NCI-H1694 treated with DMSO at 0.1 percent for 48 hours (cell line): ENCODE results near the gene VPS26C.

Experiments used
- DNase-seq: peaks from one replicate; lab custom pipeline; 2025; lab: John Stamatoyannopoulos, UW

The VPS26C gene

DNA sequence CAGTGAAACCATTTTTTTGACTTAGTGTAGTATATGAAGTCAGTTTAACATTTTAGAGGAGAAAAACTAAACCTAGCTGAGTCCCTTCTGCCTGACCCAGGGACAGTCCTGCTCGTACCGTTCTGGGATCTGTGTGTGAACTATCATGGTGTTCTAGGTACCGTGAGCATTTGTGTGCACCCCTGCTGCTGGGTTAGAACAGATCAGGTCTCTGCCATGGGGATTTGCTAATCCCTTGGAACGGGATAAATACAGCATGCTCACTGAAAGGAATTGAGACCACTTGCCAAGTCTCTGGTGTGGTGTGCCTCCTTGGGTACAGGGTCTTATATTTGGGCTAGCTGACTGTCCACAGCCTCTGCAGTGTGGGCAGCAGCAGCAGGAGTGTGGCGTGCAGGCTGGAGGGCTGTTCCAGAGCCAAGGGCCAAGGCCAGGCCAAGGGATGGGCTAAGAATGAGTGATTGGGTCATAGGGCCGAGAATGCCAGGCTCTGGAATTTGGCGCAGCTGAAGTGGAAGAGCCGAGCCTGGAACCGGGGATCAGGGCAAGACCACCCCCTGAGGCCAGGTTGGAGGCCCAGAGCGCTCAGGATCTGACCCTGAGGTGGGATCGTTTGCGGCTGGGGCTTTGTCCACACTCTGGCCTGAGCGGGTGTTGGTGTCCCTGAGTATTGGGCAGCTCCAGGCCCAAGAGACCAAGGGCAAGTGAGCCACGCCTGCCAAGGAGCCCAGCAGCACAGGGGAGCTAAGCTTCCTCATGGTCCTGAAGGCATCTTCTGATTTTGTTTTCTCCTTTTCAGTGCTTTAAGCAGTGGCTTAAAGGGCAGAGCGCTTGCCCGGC lies 66.3 kb downstream of the VPS26C start:
- DNase-seq = no peak

DNA sequence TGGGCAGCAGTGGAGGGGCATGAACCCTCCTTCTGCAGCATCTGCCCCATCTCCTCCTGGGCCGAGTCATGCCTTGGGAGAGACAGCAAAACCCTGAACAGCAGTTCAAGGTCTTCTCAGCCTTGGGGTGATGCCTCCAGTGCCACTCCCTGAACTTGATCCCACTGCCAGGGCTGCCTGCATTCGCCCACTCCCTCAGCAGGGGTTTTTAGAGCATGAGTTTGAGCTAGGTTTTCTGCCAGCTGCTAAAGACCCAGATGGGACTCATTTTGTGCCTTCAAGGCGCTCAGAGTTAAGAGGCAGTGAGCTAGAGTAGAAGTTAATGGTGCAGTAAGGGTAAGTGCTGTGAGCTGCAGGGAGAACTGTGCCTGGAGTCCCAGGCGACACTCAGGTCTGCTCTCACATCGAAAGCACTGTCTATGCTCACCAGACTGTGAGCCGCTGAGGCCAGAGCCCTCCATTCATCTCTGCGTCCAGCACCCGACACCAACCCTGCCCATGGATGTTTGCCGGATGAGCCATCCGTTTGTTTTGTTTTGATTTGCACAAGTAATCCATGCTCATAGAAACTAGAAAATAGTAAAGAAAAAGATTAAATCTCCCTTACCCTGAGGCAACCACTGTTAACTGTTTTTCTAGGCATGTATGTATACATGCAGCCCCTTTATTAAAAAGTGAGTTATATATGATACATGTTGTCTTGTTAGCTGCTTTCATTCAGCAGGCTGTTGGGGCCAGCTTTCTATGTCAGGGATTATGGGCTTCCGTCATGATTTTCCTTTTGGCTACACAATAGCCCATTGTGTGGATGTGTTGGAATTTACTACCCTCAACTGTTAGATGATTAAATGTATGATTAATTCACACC lies 67.8 kb downstream of the VPS26C start:
- no peak for DNase-seq

DNA sequence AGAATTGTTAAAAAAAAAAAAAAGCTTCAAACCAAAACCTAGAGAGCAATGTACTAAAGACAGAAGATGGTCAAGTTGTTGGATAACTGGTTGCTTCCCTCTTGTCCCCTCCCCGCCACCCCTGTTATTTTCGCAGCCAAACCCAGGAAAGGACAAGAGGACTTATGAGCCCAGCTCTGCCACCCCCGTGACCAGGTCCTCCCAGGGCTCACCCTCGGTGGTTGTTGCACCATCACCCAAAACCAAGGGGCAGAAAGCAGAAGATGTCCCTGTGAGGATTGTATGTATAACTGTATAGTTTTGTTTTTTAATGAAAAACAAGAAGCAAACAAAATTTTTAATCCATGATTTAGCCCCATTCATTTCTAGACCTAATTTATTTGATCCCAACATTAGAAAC lies 69.4 kb downstream of the VPS26C start:
- DNase-seq = no peak

DNA sequence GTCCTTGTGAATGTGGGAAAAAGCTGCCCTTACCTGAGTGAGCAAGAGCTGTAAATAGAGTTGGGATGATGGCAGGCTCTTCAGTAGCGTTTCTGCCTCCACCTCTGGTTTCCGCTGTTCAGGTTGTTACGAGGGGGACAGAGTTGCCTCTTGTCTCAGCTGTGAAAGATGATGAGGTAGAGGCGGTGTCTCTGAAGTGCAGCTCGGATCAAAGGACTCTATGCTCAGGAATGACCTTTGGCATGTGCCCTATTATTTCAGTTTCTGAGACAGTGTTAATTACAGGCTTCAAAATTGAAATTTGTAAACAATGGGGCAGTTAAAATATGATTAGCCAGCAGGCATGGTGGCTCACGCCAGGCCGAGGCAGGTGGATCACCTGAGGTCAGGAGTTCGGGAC lies 70.3 kb downstream of the VPS26C start:
- DNase-seq = no peak

DNA sequence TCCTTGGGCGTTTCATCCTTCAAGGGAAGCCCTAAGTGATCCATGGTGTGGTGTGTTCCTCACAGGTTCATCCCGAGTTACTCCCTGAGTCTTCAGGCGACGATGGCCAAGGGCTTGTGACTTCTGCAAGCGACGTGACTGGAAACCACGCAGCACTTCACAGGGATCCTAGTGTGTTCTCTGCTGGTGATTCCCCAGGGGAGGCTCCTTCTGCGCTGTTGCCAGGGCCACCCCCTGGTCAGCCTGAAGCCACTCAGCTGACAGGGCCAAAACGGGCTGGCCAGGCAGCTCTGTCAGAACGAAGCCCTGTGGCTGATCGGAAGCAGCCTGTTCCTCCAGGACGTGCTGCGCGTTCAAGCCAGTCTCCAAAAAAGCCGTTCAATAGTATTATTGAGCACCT lies 71.5 kb downstream of the VPS26C start:
- no peak for DNase-seq

DNA sequence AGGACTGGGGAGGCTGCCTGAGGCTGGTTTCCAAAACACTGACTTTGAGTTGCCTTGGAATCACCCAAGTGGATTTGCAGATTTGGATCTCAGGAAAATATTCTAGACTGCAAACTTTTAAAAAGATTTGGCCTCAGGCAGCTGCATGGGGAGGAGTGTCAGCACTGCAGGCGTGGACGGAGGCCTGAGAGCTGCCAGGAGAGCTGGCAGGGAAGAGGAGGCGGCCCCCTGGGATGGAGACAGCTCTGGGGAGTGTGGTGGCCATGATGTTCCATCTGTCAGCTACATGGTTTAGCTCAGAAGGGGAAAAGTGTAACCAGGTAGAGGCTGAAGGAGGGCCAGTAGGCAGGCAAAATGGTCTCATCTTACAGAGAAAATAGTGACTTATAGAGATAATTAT lies 72.1 kb downstream of the VPS26C start:
- DNase-seq = no peak

DNA sequence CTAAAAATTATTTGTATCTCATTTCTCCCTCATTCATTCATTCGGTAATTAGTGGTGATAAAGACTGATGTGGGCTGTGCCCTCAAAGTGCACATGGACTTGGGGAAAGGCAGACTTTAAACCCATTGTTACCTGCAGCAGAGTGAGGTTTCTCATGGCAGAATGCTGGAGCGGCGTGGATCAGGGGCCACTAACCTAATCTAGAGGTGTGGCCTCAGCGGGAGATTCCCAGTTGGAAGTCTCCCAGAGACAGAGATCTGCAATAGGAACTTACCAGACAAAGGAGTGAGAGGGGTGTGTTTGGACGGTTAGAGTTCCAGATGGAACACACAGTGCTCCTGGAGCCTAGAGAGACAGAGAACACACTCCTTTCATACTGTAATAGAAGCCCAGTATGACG lies 73.5 kb downstream of the VPS26C start:
- no peak for DNase-seq

DNA sequence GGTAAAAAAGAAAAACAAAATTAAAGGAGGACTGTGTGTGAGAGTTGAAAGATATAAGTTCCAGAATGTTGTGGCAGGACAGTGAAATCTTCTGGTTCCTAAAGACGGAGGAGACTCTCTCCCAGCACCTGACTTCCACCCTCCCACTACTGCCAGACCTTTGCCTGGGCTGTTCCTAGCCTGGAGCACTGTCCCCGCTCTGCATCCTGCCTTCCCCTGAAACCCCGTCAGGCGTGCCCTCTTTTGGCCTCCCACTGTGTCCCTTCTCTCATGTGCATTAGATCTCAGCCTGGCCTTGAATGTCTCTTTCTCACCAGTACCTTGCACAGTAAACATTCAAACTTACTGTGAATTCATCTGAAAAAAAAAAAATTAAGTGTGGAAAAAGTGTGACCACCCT lies 74.1 kb downstream of the VPS26C start:
- no peak for DNase-seq

DNA sequence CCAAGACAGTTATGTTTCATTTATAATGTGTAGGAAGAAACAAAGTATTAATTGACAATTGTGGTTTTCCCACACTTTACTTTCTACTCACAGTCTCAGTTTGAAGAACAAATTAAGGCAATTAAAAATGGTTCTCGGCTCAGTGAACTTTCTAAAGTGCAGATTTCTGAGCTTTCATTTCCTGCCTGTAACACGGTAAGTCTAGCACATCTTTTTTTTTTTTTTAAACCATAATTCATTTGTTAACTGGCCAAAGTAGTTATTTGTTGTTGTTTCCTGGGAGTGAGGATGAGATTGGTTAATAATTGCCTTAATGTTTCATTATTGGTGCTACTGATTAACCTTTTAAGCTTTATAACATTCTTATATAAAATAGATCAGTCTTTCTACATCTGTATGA lies 75.1 kb downstream of the VPS26C start:
- DNase-seq = no peak

DNA sequence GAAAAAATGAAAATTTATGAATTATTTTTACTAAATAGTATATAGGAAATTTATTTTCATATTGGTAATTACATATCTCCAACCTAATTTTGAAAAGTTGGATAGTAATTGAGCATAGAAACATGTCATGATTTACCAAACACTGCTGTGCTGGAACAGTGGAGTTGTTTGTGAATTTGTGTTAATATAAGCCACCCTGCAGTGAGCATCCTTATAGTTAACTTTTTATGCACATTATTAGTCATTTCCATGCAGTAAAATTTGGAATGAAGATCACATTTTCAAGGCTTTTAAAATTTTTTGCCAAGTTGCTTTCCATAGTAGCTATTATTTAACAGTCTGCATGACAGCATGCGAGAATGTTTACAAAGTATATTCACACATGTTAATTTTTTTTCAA lies 78.3 kb downstream of the VPS26C start:
- no peak for DNase-seq

DNA sequence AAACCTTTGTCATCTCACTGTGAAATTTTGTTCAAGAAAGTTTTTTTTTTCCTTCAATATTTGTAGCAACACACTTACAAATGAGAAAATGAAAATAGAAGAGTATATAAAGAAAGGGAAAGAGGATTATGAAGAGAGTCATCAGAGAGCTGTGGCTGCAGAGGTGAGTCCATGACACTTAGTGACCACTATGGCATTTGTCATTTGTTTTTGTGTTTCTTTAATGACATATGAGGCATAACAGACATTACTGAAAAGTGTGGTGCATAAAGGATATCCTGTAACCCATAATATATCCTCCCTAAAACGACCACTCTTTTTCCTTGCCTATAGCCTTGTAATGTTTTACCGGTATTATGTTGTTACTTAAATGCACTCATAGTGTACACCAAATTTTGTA lies 80.2 kb downstream of the VPS26C start:
- no peak for DNase-seq

DNA sequence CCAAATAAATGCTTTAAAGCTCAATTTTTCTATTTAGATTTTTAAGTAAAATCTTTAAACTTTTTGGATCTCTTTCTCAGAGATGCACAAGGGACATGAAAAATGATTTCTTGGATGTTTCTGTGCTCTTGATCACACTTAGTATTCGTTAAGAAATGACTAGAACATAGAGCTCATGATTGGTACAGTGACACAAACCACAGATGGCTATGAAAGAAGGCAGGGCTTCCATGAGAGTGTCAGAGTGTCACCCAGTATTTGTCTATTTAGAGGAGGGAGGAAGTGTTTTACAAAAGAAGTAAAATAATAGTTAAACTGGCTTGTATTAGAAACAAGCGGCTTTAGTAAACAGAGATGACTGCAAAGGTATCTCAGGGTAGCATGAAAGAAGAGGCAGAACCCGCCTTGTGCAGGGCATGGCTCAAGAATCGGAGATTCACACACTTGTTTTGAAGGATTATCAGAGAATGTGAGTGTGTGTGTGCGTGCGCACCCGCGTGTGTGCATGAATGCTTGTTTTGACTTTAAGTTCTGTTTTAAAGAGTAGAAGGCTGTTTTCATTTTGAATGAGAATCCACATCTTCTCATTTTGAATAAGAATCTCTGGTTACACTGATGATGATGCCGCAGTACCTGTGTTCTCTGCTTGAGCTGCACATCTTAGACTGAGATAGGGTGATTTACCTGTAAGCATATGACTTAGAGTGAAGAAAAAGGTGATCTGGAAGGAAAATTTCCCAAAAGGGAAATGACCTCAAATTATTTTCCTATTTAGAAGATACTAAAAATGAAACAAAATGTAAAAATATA lies 82.1 kb downstream of the VPS26C start:
- DNase-seq = no peak

DNA sequence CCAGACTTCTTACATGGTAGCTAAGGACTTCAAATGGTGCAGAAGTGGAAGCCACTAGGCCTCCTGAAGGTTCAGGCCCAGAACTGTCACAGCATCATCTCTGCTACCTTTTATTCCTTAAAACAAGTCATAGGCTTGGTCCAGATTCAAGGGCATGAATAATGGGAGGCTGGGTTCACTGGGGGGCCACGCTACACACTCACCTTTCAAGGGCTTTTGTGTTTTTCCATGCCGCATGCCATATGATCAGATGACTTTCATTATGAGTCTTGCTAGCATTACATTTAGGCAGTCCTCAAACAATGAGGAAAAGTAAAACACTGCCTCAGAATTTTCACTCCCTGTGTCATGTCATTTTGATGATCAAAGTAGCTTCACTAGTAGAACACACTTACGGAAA lies 83.4 kb downstream of the VPS26C start:
- DNase-seq = no peak

DNA sequence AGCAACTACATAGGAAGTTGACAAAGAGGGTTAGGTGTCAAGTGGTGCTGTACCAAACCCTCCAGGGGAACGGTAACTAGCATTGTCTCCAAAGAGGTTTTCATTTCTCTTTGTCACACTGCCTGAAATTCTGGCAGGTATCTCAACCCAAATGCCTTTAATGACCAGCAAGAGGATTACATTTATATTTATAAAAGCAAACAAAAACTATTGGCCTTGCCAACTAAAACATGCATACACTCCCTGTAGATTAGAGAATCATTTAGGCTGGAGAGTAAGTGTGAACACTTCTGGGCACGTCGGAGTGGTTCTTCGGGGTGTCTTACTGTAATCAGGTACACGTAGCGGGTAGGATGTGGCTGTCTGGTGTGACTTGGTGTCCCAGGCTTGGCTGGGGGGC lies 84.9 kb downstream of the VPS26C start:
- no peak for DNase-seq

DNA sequence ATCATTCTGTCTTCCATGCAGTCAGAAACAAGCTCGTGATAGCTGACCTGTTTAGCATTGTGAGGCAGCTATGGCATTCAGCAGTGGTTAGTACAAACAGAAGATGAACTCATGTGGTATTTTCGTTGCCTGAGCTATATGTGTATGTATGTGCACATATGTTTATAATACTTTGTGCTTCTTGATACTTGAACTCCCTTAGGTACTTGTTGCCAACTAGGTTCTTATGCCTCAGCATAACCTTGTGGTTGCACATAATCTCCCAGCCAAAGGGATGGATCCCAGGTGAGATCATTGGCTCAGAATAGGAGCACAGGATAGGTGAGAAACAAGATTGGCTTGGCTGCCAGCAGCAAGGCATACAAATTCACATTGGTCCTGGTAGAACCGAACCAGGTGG lies 86.1 kb downstream of the VPS26C start:
- DNase-seq = no peak

DNA sequence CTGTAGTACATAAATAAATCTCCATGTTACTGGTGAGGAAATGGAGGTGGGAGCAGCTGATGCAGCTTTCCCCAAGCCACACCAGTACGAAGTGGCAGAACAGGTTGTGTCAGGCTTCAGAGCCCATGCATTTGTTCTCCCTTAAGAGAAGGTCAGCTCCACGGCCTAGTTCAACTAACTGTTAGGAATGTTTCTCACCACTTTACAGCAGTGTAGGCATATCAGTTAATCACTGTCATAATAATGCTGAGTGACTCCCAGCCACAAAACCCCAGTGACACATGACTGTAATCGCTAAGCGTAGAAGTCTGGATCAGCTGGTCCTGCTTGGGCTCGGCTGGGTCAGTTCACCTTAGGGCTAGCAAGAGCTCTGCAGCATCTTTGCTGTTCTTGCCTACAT lies 90.4 kb downstream of the VPS26C start:
- no peak for DNase-seq
